ENCODE measurements around the gene NDST3.
"Not testable (repeated sequence)": the region's sequence is repeated elsewhere in the genome, so short reads cannot be mapped to it uniquely, and the experiment has no call there.

Gene NDST3

DNA sequence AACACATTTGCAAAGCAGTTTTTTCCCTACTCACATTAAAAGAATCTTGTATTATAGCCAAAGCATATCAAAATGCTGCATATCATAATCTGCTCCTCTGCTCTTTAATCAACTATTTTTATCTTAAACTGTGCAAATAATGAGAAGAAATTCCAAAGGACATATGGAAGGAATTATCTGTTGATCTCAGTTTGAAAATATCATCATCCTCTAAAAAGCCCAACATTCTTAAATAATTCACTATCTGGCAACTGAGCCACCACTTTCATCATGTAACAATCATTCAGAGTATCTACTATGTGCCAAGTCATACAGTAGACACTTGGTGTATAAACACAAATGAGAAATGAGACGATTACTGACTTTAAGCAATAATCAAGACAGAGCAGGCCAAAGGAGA is 255.5 kb downstream of the NDST3 start:
- ATAC-seq (replicated peaks): no peak
- Mint-ChIP-seq H3K4me3 (no peak overlapping the region), H3K27ac (no peak overlapping the region), H3K4me1 (ENCODE audit: low read depth in 2 of 2) (no peaks in the 10 kb centered on the region), H3K36me3 (ENCODE audit: insufficient read depth) (no peaks in the 10 kb centered on the region), H3K27me3 (peaks cover 0 to 6% of the 10 kb centered on the region in 2 donors), H3K9me3 (no peaks in the 10 kb centered on the region)
- DNase-seq: no peak

DNA sequence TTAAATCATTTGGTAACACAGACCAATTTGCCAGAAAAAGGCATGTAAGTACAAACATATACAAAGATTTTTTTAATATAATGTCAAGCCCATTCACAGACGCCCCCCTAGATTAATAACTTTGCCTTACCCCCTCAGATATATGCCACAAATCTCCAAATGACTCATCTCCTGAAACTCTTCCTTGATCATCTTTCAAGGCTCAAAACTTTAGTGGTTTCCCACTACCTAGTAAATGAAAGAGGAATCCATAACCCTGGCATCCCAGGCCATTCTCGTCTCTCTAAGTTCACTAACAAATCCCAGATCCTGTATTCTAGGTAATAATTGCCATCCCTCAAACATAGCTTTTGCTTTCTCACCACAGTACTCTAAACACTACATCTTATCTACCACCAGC is 256.7 kb downstream of the NDST3 start:
- DNase-seq (no peak), ATAC-seq (replicated peaks) (no peak)
- Mint-ChIP-seq H3K27ac (no peak overlapping the region), H3K4me3 (no peak overlapping the region), H3K4me1 (ENCODE audit: low read depth in 2 of 2) (no peaks in the 10 kb centered on the region), H3K36me3 (ENCODE audit: insufficient read depth) (no peaks in the 10 kb centered on the region), H3K27me3 (peaks cover 0 to 6% of the 10 kb centered on the region in 2 donors), H3K9me3 (no peaks in the 10 kb centered on the region)

DNA sequence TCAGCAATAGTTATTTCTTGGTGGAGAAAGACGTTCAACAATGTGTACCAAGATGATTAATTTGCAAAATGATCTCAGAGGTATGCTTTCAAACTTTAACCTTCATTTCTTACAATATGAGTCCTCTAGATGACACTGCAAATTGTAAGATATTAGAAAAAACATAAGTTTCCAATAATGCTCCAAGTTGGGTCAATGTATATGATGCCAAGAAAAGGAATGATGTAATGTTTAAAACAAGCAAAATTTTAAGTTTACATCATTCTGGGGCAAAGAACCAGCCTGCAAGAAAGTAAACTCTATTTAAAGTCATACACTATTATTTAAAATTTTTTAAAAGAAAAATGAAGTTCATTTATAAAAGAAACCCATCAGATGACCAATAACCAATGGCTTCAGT is 262.4 kb downstream of the NDST3 start:
- no peaks in the 10 kb centered on the region for H3K9me3 Mint-ChIP-seq
- ATAC-seq (replicated peaks) (no peak), DNase-seq (no peak)
- H3K4me1 Mint-ChIP-seq (ENCODE audit: low read depth in 2 of 2): no peaks in the 10 kb centered on the region
- peaks cover 0 to 4% of the 10 kb centered on the region in 2 donors for H3K27me3 Mint-ChIP-seq
- no peak overlapping the region for H3K4me3 Mint-ChIP-seq
- H3K27ac Mint-ChIP-seq: no peak overlapping the region
- peaks cover 4% of the 10 kb centered on the region for H3K36me3 Mint-ChIP-seq (ENCODE audit: insufficient read depth)

DNA sequence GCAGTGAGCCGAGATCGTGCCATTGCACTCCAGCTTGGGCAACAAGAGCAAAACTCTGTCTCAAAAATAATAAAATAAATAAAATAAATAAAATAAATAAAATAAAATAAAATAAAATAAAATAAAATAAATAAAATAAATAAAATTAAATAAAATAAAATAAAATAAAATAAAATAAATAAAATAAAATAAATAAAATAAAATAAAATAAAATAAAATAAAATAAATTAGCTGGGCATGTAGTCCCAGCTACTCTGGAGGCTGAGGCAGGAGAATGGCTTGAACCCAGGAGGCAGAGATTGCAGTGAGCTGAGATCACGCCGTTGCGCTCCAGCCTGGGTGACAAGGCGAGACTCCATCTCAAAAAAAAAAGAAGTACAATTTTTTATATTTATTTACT is 265.3 kb downstream of the NDST3 start:
- H3K4me3 Mint-ChIP-seq; DNase-seq; H3K36me3 Mint-ChIP-seq (ENCODE audit: insufficient read depth); H3K9me3 Mint-ChIP-seq; H3K4me1 Mint-ChIP-seq (ENCODE audit: low read depth in 2 of 2); ATAC-seq (replicated peaks); H3K27ac Mint-ChIP-seq: not testable (repeated sequence)
- peaks cover 0 to 11% of the 10 kb centered on the region in 2 donors for H3K27me3 Mint-ChIP-seq

DNA sequence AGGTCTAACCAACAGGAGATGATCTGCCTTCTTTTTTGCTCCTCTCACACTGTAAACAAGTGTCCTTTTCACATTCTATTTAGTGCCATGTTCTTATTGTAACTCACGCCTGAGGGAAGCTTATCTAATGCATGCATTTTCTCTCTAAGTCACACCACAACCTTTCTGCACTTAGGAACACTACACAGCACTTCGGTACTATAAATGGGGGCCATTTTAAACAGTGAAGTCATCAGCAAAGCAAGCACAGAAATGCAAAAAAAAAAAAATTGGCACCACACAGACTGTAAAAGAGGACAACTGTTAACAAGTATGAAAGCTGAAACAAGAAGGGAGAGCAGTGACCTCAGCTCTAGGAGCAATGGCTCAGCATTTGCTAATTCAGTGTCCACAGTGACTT is 273.4 kb downstream of the NDST3 start:
- Mint-ChIP-seq H3K27ac (no peak overlapping the region), H3K4me3 (no peak overlapping the region), H3K4me1 (ENCODE audit: low read depth in 2 of 2) (no peaks in the 10 kb centered on the region), H3K9me3 (no peaks in the 10 kb centered on the region), H3K36me3 (ENCODE audit: insufficient read depth) (no peaks in the 10 kb centered on the region), H3K27me3 (peaks cover 24 to 34% of the 10 kb centered on the region in 2 donors)
- no peak for ATAC-seq (replicated peaks)
- no peak for DNase-seq
